OCI-LY3 (cell line): ENCODE measurements around the gene OSBPL6.

Experiments used
- CTCF ChIP-seq: fragments of 200-600, 300-600 bp; sonication (generic); IDR thresholded peaks from 2 replicates; pipeline ENCODE4 v1.5.1; 2014; ENCODE audit warnings: antibody characterized with exemption, low read length, low read depth
- EZH2phosphoT487 ChIP-seq: fragments of 200-600 bp; shearing (Covaris generic); IDR thresholded peaks from 2 replicates; pipeline ENCODE4 v1.6.1; 2018; ENCODE audit warnings: antibody characterized with exemption, mixed run types, low read depth

GRCh38 chr2:178450774-178451525, 256.6 kb downstream of the OSBPL6 start, which contains the start of the genes PJVK and PRKRA:
- no peak for TF ChIP-seq CTCF
- no peak for TF ChIP-seq EZH2phosphoT487
